HCT116 (cell line): ENCODE measurements around the gene LUC7L2. TPM values are rescaled to one million over a fixed set of nuclear protein-coding genes. Genes with fewer than 3 reads are reported as not detected.

Experiments
- ATAC-seq: fragments of 200-7000 bp; cut with Tn5 transposase; 2 replicates; pipeline ENCODE4 v1.9.1; 2020; ENCODE audit warnings: mild to moderate bottlenecking, moderate library complexity
- BruUV-seq: library from RNA; stranded (reverse); fragments of 400-500 nt; replicated peaks from 2 replicates; lab custom pipeline; 2021; lab: Mats Ljungman, UMichigan
- CTCF ChIA-PET: fragments of 300-600 bp; sonication (Branson Sonifier 250); formaldehyde crosslinking; loops from one replicate; lab custom pipeline; 2021; ENCODE audit warnings: antibody characterized with exemption; lab: Charles Lee
- POLR2A ChIA-PET: fragments of 300-600, 350-600 bp; sonication (Branson Sonifier 250); formaldehyde crosslinking; loops from one replicate; lab custom pipeline; 2021; ENCODE audit warnings: antibody characterized with exemption; lab: Charles Lee
- RAD21 ChIA-PET, 2 experiments: fragments of 300-600 bp; sonication (Branson Sonifier 250); formaldehyde crosslinking; loops; one replicate each; lab custom pipeline; 2023; ENCODE audit warnings: low total read pairs in 2 of 2; ENCODE audit not compliant: uncharacterized antibody in 2 of 2, unreplicated experiment in 2 of 2, low non-redundant PET in 1 of 2; lab: Charles Lee
- DNase-seq: peaks from one replicate; pipeline ENCODE4 v3.0.0-alpha.2; 2010; ENCODE audit warnings: low read depth, low spot score
- H2AFZ ChIP-seq: fragments of 200-600 bp; shearing (Covaris generic), sonication (generic); 2 replicates; pipeline ENCODE4 v1.6.1; 2017; ENCODE audit warnings: low read depth, mixed run types, mixed read lengths, antibody characterized with exemption, low read length; ENCODE audit not compliant: poor library complexity, severe bottlenecking
- H3K27ac ChIP-seq: 2 replicates; pipeline ENCODE4 v1.5.1; 2012; ENCODE audit warnings: low read depth, low read length
- H3K27me3 ChIP-seq: fragments of 200-600 bp; sonication (generic); 2 replicates; pipeline ENCODE4 v1.6.1; 2016; ENCODE audit warnings: mixed run types, low read length, mixed read lengths; ENCODE audit not compliant: insufficient read depth
- H3K36me3 ChIP-seq, 2 experiments: fragments of 200-500 bp in 1 of 2; fragments of 200-600 bp in 1 of 2; sonication (Bioruptor generic) in 1 of 2; sonication (generic) in 1 of 2; 2 replicates each; pipeline versions ENCODE4 v1.5.1 to v1.6.1; 2014 to 2016; ENCODE audit warnings: low read length in 2 of 2, inconsistent platforms in 1 of 2, mixed read lengths in 1 of 2, mixed run types in 1 of 2; ENCODE audit not compliant: insufficient read depth in 2 of 2, control insufficient read depth in 1 of 2
- H3K4me1 ChIP-seq, 2 experiments: fragments of 200-600 bp in 1 of 2; sonication (generic) in 1 of 2; 2 replicates each; pipeline versions ENCODE4 v1.5.1 to v1.6.1; 2012 to 2017; ENCODE audit warnings: low read length in 2 of 2, inconsistent platforms in 1 of 2, mild to moderate bottlenecking in 1 of 2, mixed read lengths in 1 of 2, mixed run types in 1 of 2, moderate library complexity in 1 of 2; ENCODE audit not compliant: insufficient read depth in 2 of 2, control insufficient read depth in 1 of 2
- H3K4me2 ChIP-seq: fragments of 200-600 bp; sonication (generic); 2 replicates; pipeline ENCODE4 v1.6.1; 2017; ENCODE audit warnings: mixed run types, low read length, mixed read lengths
- H3K4me3 ChIP-seq, 2 experiments: fragments of 200-600 bp in 1 of 2; sonication (generic) in 1 of 2; replicated peaks in 1 of 2; 2 replicates each; pipeline ENCODE4 v1.5.1; 2011 to 2016; ENCODE audit warnings: low read length in 2 of 2, control low read depth in 1 of 2, low read depth in 1 of 2, mild to moderate bottlenecking in 1 of 2, mixed read lengths in 1 of 2, mixed run types in 1 of 2
- H3K79me2 ChIP-seq: fragments of 200-600 bp; sonication (generic); 2 replicates; pipeline ENCODE4 v1.6.1; 2017; ENCODE audit warnings: mild to moderate bottlenecking, mixed run types, low read length, moderate library complexity, mixed read lengths; ENCODE audit not compliant: insufficient read depth
- H3K9ac ChIP-seq: fragments of 200-600 bp; sonication (generic); 2 replicates; pipeline ENCODE4 v1.6.1; 2016; ENCODE audit warnings: low read length, mixed read lengths
- H3K9me2 ChIP-seq: fragments of 200-600 bp; sonication (generic), shearing (Covaris generic); 2 replicates; pipeline ENCODE4 v1.6.1; 2017; ENCODE audit warnings: mixed run types, mild to moderate bottlenecking, moderate library complexity; ENCODE audit not compliant: insufficient read depth
- H3K9me3 ChIP-seq, 2 experiments: fragments of 200-500 bp in 1 of 2; fragments of 200-600 bp in 1 of 2; sonication (Bioruptor generic) in 1 of 2; sonication (generic) in 1 of 2; 2 replicates each; pipeline ENCODE4 v1.6.1; 2014 to 2017; ENCODE audit warnings: low read length in 2 of 2, mixed read lengths in 2 of 2, inconsistent platforms in 1 of 2, low read depth in 1 of 2, mild to moderate bottlenecking in 1 of 2, mixed run types in 1 of 2, moderate library complexity in 1 of 2; ENCODE audit not compliant: control insufficient read depth in 1 of 2, insufficient read depth in 1 of 2
- H4K20me1 ChIP-seq: fragments of 200-600 bp; sonication (generic), shearing (Covaris generic); 2 replicates; pipeline ENCODE4 v1.6.1; 2017; ENCODE audit warnings: mixed run types, mild to moderate bottlenecking, moderate library complexity; ENCODE audit not compliant: insufficient read depth
- CBX3 ChIP-seq: IDR thresholded peaks from 2 replicates; pipeline ENCODE4 v1.6.1; 2012; ENCODE audit warnings: low read depth
- CEBPB ChIP-seq: IDR thresholded peaks from 2 replicates; pipeline ENCODE4 v1.6.1; 2012; ENCODE audit warnings: low read depth
- EGR1 ChIP-seq: IDR thresholded peaks from 2 replicates; pipeline ENCODE4 v1.6.1; 2012; ENCODE audit warnings: low read depth
- ELF1 ChIP-seq: IDR thresholded peaks from 2 replicates; pipeline ENCODE4 v1.6.1; 2012; ENCODE audit warnings: low read depth, borderline replicate concordance
- EZH2phosphoT487 ChIP-seq: fragments of 200-600 bp; IDR thresholded peaks from 2 replicates; pipeline ENCODE4 v1.6.1; 2018; ENCODE audit warnings: antibody characterized with exemption, borderline replicate concordance
- POLR2A ChIP-seq: IDR thresholded peaks from 2 replicates; pipeline ENCODE4 v1.7.0; 2011; ENCODE audit warnings: borderline replicate concordance; ENCODE audit not compliant: insufficient read depth, insufficient read length; ENCODE audit errors: extremely low read depth
- SIN3A ChIP-seq: IDR thresholded peaks from 2 replicates; pipeline ENCODE4 v1.6.1; 2012; ENCODE audit warnings: low read depth
- SP1 ChIP-seq: IDR thresholded peaks from 2 replicates; pipeline ENCODE4 v1.6.1; 2012; ENCODE audit warnings: low read depth
- YY1 ChIP-seq: IDR thresholded peaks from 2 replicates; pipeline ENCODE4 v1.6.1; 2011; ENCODE audit warnings: low read length, low read depth, moderate library complexity, mild to moderate bottlenecking; ENCODE audit not compliant: insufficient replicate concordance; ENCODE audit errors: extremely low read depth
- ZNF274 ChIP-seq: fragments of 200-500 bp; sonication (Bioruptor generic); IDR thresholded peaks from 2 replicates; pipeline ENCODE4 v1.6.1; 2014; ENCODE audit warnings: mild to moderate bottlenecking, low read depth, low read length, inconsistent platforms
- intact Hi-C: fragments of 100-400 bp; cut with micrococcal nuclease; formaldehyde crosslinking; loops from 2 replicates; pipeline ENCODE4 v1.10.0; 2022
- total RNA-seq: library from RNA; stranded (reverse); gene quantifications from one replicate; pipeline ENCODE4 v1.2.1, GENCODE V29; 2021; ENCODE audit not compliant: unreplicated experiment
- TF ChIP-seq, protein P1 (sequence below), 3 experiments: fragments of 200-600 bp in 1 of 3; sonication (generic) in 1 of 3; IDR thresholded peaks in 2 of 3; conservative IDR thresholded peaks in 1 of 3; 2 replicates each; pipeline ENCODE4 v1.5.1; 2012 to 2017; ENCODE audit warnings: low read depth in 2 of 3, low read length in 2 of 3, antibody characterized with exemption in 1 of 3, borderline replicate concordance in 1 of 3, control low read depth in 1 of 3, mild to moderate bottlenecking in 1 of 3, mixed read lengths in 1 of 3, mixed run types in 1 of 3, moderate library complexity in 1 of 3; ENCODE audit not compliant: insufficient read depth in 1 of 3
- TF ChIP-seq, protein P2 (sequence below): IDR thresholded peaks from 2 replicates; pipeline ENCODE4 v1.6.1; 2011; ENCODE audit warnings: mild to moderate bottlenecking, low read length, moderate library complexity; ENCODE audit not compliant: insufficient replicate concordance; ENCODE audit errors: extremely low read depth

Gene LUC7L2
- total RNA-seq, 1 experiment from 2014 or later, result 98.8 TPM

- TF ChIP-seq, protein P1, sequence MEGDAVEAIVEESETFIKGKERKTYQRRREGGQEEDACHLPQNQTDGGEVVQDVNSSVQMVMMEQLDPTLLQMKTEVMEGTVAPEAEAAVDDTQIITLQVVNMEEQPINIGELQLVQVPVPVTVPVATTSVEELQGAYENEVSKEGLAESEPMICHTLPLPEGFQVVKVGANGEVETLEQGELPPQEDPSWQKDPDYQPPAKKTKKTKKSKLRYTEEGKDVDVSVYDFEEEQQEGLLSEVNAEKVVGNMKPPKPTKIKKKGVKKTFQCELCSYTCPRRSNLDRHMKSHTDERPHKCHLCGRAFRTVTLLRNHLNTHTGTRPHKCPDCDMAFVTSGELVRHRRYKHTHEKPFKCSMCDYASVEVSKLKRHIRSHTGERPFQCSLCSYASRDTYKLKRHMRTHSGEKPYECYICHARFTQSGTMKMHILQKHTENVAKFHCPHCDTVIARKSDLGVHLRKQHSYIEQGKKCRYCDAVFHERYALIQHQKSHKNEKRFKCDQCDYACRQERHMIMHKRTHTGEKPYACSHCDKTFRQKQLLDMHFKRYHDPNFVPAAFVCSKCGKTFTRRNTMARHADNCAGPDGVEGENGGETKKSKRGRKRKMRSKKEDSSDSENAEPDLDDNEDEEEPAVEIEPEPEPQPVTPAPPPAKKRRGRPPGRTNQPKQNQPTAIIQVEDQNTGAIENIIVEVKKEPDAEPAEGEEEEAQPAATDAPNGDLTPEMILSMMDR (IDR thresholded peaks at IDR 0.05 in 2 of 3, conservative IDR thresholded peaks at IDR 0.05 in 1 of 3; ENCODE audit: borderline replicate concordance in 1 of 3, insufficient read depth in 1 of 3, low read depth in 2 of 3, low read length in 2 of 3), result peak in 2 of 3 experiments; percentile 68 to 72; a peak in 4 of 6 replicates
- TF ChIP-seq CEBPB, result no peak
Observed at GRCh38 chr7:139340037-139340807, 19.5 kb upstream of the LUC7L2 start (continued).

DNA sequence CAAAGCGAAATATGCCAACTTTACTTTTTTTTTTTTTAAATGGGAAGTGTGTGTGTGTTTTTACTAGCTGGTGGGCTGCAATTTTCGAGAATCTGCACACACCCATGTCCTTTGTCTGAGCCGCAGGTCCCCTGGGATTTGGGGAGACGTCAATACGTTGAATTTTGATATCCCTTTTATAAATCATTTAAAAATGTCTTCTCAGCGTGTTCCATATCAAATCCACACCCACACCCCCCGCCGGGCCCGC is 19.0 kb upstream of the LUC7L2 start:
- ATAC-seq, result no peak
- peaks cover 24% of the 10 kb centered on the region for H3K79me2 ChIP-seq
- TF ChIP-seq POLR2A (no peak), SIN3A (no peak), CBX3 (no peak), SP1 (no peak), ELF1 (no peak), EZH2phosphoT487 (no peak), EGR1 (no peak), YY1 (no peak), ZNF274 (no peak)
- TF ChIP-seq, protein P2, sequence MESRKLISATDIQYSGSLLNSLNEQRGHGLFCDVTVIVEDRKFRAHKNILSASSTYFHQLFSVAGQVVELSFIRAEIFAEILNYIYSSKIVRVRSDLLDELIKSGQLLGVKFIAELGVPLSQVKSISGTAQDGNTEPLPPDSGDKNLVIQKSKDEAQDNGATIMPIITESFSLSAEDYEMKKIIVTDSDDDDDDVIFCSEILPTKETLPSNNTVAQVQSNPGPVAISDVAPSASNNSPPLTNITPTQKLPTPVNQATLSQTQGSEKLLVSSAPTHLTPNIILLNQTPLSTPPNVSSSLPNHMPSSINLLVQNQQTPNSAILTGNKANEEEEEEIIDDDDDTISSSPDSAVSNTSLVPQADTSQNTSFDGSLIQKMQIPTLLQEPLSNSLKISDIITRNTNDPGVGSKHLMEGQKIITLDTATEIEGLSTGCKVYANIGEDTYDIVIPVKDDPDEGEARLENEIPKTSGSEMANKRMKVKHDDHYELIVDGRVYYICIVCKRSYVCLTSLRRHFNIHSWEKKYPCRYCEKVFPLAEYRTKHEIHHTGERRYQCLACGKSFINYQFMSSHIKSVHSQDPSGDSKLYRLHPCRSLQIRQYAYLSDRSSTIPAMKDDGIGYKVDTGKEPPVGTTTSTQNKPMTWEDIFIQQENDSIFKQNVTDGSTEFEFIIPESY, result no peak
- TF ChIP-seq, all 23 proteins: peak for 0
- H3K4me3 ChIP-seq, result peak overlapping the region; percentile 78 to 90
- H3K9ac ChIP-seq, result peak overlapping the region; percentile 94
- peak overlapping the region; percentile 95 for H3K27ac ChIP-seq
- no peaks in the 10 kb centered on the region for H3K27me3 ChIP-seq
- ChIA-PET RAD21 (no interaction called here), POLR2A (no interaction called here), CTCF (interaction anchor here (0.7 to 1.4 kb wide), 2 partner anchors 13 to 207 kb away, joined by 4 read pairs; a partner anchor contains a TSS)
- H3K4me2 ChIP-seq, result peak overlapping the region; percentile 94
- no peaks in the 10 kb centered on the region for H4K20me1 ChIP-seq
- H2AFZ ChIP-seq, result peak overlapping the region; percentile 56
- no peaks in the 10 kb centered on the region for H3K36me3 ChIP-seq
- peaks cover 3 to 26% of the 10 kb centered on the region in 2 experiments; a peak in 3 of 4 replicates for H3K4me1 ChIP-seq
- H3K9me3 ChIP-seq, result peaks cover 0 to 5% of the 10 kb centered on the region in 2 experiments; a peak in 1 of 4 replicates
- no TSS peak for BruUV-seq
- no peak for DNase-seq
- intact Hi-C loops, result loop anchor here (1.0 to 10.0 kb wide), 2 partner anchors 19 to 236 kb away; partner anchors contain the start of genes LUC7L2 and ZC3HAV1
- no peaks in the 10 kb centered on the region for H3K9me2 ChIP-seq
